Measurements from ENCODE around the gene FSIP1. TPM values are rescaled to one million over a fixed set of nuclear protein-coding genes. Genes with fewer than 3 reads are reported as not detected.

FSIP1 gene
- total and polyA plus RNA-seq, 9 of the 15 experiments (the other 6 are each of a cell fraction or from before 2014, with no cell fraction given): 0.07 to 0.51 (median 0.29) TPM

DNA sequence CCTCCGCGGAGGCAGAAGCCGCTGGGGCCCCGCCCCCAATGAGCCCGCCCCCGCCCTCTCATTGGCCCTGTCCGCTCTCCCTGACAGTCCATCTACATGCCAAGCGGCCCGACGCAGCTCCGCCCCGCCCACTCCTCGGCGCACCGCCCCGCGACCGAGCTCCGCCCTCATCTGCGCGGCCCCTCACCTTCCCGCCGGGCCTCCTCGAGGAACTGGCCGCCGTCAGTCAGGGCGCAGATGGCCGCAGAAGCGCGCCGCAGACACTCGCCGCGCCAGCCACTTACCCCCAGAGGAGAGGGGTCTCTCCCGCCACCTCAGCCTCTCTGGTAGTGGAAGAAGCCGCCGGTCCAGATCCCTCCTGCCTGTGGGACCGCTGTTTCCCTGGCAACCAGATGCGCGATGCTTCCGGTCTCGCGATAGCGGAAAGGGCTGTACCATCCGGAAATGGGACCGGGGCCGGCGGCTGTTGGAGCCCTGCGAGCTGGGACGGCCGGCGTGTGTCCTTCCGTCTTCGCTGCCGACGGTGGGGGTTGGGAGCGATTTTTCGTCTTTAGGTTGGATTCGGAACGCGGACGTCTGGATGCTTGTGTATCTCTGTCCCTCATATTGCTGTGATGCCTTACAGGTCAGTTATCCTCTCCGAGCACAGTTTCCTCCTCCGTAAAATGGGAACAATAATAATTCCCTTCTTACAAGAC, at the start of gene FSIP1 (continued):
- TF ChIP-seq RFX7 (CRISPR knock-in tag; IDR thresholded peaks at IDR 0.05) (no peak), RFX1 (IDR thresholded peaks at IDR 0.05) (peak; percentile 99), SAFB2 (IDR thresholded peaks at IDR 0.05; ENCODE audit: borderline replicate concordance, low read depth, low read length, severe bottlenecking) (no peak), SREBF1 (IDR thresholded peaks at IDR 0.05; ENCODE audit: borderline replicate concordance, low read depth, low read length) (peak; percentile 59; the same call in 1 of the 2 replicates), ZNF507 (tag; conservative IDR thresholded peaks at IDR 0.05) (no peak), XRCC3 (IDR thresholded peaks at IDR 0.05) (no peak), ZNF699 (CRISPR knock-in tag; IDR thresholded peaks at IDR 0.05; ENCODE audit: insufficient replicate concordance) (no peak), ZNF174 (CRISPR knock-in tag; IDR thresholded peaks at IDR 0.05) (no peak), HEY1 (CRISPR knock-in tag; IDR thresholded peaks at IDR 0.05; ENCODE audit: borderline replicate concordance) (no peak), CBFB (CRISPR knock-in tag; IDR thresholded peaks at IDR 0.05) (no peak), ELF1 (tag; IDR thresholded peaks at IDR 0.05) (peak; percentile 97), GABPB1 (CRISPR knock-in tag; IDR thresholded peaks at IDR 0.05) (peak; percentile 83), PRMT5 (CRISPR knock-in tag; IDR thresholded peaks at IDR 0.05) (no peak)
- TF ChIP-seq, protein P1, sequence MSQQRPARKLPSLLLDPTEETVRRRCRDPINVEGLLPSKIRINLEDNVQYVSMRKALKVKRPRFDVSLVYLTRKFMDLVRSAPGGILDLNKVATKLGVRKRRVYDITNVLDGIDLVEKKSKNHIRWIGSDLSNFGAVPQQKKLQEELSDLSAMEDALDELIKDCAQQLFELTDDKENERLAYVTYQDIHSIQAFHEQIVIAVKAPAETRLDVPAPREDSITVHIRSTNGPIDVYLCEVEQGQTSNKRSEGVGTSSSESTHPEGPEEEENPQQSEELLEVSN (IDR thresholded peaks at IDR 0.05; ENCODE audit: borderline replicate concordance in 1 of 2, extremely low read depth in 1 of 2, insufficient read depth in 1 of 2, insufficient read length in 1 of 2, low read depth in 1 of 2, low read length in 1 of 2, poor library complexity in 1 of 2, severe bottlenecking in 1 of 2): peak; percentile 37 to 67
- TF ChIP-seq, protein P2, sequence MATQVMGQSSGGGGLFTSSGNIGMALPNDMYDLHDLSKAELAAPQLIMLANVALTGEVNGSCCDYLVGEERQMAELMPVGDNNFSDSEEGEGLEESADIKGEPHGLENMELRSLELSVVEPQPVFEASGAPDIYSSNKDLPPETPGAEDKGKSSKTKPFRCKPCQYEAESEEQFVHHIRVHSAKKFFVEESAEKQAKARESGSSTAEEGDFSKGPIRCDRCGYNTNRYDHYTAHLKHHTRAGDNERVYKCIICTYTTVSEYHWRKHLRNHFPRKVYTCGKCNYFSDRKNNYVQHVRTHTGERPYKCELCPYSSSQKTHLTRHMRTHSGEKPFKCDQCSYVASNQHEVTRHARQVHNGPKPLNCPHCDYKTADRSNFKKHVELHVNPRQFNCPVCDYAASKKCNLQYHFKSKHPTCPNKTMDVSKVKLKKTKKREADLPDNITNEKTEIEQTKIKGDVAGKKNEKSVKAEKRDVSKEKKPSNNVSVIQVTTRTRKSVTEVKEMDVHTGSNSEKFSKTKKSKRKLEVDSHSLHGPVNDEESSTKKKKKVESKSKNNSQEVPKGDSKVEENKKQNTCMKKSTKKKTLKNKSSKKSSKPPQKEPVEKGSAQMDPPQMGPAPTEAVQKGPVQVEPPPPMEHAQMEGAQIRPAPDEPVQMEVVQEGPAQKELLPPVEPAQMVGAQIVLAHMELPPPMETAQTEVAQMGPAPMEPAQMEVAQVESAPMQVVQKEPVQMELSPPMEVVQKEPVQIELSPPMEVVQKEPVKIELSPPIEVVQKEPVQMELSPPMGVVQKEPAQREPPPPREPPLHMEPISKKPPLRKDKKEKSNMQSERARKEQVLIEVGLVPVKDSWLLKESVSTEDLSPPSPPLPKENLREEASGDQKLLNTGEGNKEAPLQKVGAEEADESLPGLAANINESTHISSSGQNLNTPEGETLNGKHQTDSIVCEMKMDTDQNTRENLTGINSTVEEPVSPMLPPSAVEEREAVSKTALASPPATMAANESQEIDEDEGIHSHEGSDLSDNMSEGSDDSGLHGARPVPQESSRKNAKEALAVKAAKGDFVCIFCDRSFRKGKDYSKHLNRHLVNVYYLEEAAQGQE (IDR thresholded peaks at IDR 0.05; ENCODE audit: borderline replicate concordance): no peak
- TF ChIP-seq, protein P2 (CRISPR knock-in tag; IDR thresholded peaks at IDR 0.05; ENCODE audit: low read depth): peak; percentile 59; the same call in 1 of the 2 replicates
- TF ChIP-seq, protein P3, sequence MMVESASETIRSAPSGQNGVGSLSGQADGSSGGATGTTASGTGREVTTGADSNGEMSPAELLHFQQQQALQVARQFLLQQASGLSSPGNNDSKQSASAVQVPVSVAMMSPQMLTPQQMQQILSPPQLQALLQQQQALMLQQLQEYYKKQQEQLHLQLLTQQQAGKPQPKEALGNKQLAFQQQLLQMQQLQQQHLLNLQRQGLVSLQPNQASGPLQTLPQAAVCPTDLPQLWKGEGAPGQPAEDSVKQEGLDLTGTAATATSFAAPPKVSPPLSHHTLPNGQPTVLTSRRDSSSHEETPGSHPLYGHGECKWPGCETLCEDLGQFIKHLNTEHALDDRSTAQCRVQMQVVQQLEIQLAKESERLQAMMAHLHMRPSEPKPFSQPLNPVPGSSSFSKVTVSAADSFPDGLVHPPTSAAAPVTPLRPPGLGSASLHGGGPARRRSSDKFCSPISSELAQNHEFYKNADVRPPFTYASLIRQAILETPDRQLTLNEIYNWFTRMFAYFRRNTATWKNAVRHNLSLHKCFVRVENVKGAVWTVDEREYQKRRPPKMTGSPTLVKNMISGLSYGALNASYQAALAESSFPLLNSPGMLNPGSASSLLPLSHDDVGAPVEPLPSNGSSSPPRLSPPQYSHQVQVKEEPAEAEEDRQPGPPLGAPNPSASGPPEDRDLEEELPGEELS (CRISPR knock-in tag; IDR thresholded peaks at IDR 0.05; ENCODE audit: borderline replicate concordance): no peak

Data from K562 (cell line).